Measurements from ENCODE around the gene CIB4. TPM values are rescaled to one million over a fixed set of nuclear protein-coding genes. Genes with fewer than 3 reads are reported as not detected.

The CIB4 gene
- total RNA-seq, 1 donor from 2014 or later = not detected

GRCh38 chr2:26540961-26541360, 100.2 kb downstream of the CIB4 start:
- no peak for ATAC-seq

- no peak for ATAC-seq
These were observed 100.9 kb downstream of the CIB4 start for GRCh38 chr2:26540306-26540705.

DNA sequence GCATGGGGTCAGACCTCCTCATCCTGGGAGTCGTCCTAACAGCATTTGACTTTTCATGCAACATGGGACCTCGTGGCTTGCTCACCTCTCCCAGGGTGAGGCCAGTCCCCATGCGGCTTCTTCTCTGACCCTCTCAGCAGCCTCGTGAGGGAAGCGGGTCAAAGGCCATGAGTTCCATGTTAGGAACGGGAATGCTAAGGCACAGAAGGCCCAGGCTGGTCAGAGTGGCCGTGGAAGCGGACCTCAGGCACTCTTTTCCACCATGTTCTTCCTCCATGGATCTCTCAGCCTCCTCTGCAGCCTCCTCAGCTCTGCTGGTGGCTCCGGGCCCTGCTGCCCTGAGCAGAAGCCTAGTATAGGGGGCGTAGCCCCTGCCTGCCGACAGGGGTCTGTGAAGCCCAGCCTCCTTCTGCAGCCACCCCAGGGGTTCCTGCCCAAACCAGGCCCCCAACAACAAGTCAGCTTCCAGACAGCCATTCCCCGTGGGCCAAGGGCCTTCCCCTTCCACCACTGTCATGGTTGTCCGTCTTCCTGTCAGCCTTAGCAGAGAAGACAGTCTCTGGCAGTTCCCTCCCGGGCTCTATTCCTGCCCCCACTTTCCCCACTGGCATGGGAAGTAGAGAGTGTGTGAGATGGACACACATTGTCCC, 103.2 kb downstream of the CIB4 start:
- ATAC-seq = no peak

- ATAC-seq = no peak
These were observed 103.9 kb downstream of the CIB4 start for GRCh38 chr2:26537069-26537825.

GRCh38 chr2:26536371-26537068, 104.6 kb downstream of the CIB4 start:
- ATAC-seq = no peak

DNA sequence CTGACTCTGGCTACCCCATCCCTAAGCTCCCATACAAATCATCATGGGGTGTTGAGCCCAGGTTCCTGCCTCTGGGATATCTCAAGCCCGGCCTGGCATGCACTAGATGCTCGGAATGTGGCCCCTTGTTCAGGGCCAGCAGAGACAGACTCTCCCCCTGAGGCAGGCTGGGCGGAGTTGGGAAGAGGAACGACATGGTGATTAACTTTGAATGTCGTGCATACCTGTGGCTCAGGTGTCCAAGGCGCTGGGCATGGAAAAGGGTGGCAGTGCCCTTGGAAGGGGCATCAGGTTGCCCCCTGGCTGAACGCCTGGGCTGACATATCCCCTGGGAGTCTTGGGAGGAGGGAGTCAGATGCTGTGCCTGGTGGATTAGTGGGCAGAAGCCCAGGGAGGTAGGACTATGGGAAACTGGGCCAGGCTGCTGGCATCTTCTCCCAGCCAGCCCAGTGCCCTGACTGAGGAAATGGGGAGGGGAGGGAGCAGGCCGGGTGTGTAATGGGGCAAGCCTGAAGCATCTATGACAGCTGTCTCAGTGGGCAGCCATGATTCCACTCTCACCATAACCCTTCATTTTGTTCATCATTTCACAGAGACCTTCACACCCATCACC, 105.4 kb downstream of the CIB4 start:
- ATAC-seq = no peak

DNA sequence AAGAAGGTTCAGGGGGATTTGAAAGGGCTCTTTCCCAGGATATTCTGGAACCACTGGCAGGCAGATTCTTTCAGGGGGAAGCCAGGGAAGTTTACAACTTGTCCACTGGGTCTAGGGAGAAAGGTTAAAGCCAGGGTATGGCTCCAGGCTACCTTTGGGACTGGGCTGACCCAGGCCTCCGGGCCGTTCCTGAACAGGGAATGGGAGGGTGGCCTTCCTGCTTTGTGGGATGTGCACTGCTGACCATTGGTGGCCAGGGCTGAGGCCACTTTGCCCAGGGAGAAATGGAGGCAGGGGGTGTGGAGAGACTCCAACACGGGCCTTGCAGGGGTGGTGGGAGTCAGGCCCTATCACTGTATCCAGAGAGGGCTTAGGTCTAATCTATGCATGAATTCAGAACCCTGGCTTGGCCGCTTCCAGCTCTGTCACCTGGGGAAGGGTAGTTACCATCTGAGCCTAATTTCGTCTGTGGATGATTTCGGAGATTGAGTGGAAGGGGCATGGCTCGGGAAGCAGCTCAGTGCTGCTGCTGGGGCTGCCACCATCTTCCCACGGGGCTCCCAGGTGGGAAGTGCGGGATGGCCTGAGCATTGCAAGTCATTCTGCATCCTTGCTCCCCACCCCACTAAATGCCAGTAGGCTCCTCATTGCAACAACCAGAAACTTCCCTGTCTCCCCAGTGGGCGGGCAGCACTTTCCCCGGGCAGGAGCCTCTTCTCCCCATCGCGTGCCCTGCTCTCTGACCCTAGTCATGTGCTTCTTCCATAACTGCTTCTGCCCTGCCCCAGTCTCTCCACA, 106.1 kb downstream of the CIB4 start:
- no peak for ATAC-seq

DNA sequence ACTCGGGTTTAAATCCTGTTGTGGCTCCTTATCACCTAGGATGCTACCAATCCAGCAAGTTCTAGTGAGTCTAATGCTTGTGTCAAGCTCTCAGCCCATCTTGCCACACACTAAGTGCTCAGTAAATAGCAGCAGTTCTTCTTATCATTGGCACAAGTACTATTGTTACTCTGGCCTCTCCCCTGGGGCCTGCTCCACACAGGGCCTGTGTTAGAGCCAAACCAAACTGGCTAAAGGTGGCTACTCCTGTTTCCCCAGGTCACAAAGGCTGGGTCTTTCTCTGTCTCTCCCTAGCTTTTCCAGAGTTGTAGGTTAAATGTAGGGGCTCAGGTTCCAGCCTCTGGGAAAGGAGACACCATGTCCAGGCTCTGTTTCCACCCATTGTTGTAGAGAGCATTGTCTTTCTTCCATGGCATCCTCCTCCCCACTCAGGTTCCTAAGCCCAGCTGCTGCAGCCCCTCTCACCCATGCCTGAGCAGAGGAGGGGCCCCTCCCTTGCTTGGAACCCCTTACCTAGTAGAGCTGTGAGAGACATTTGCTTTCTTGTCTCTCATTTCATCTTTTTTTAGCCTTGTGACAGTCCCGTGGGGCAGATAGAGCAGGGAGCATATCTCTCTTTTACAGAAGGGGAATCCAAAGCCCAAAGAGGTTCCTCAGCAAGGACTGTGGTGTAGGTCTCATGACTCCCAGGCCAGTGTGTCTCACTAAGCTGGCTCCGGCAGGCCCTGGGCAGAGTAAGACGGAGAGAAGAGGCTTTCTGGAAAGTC, 106.9 kb downstream of the CIB4 start:
- ATAC-seq = no peak

DNA sequence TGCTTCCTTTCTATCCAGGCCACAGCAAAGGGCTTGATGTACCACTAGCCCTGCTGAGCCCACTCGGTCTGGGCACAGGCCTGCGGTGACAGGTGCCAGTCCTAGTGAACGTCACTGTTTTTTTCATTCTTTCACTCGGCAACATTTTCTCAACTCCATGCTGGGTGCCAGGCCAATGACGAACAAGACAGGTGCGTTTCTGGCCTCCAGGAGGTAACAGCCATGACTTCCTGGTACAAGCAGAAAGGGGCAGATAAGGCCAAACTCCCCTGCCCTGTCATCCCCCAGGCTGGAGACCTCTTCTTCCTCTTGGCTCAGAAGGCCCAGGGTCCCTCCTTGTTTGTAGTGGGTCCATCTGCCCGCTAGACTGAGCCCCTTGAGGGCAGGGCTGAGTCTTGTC, 107.5 kb downstream of the CIB4 start:
- no peak for ATAC-seq

- ATAC-seq = no peak
These were observed 108.6 kb downstream of the CIB4 start for GRCh38 chr2:26532301-26533250.

Other genes with a start within 250 kb of the CIB4 start
- not detected for gene DRC1, start 239.4 kb downstream of the CIB4 start, total RNA-seq
- not detected for gene OTOF, start 163.2 kb downstream of the CIB4 start, total RNA-seq
- gene KCNK3, start 51.4 kb upstream of the CIB4 start, total RNA-seq = 0.44 TPM
- 42.7 TPM for gene SLC35F6, start 122.9 kb upstream of the CIB4 start, total RNA-seq
- gene CENPA, start 144.7 kb upstream of the CIB4 start, total RNA-seq = 10.2 TPM
- gene DPYSL5, start 206.8 kb upstream of the CIB4 start, total RNA-seq = not detected

Measured in esophagus mucosa (tissue), 1 donor.